22Rv1 (cell line): ENCODE results near the gene FYB1.

ENCODE experiments used
- ZFX ChIP-seq: fragments of 450-650 bp; IDR thresholded peaks from 2 replicates; pipeline ENCODE4 v1.6.1; 2017; ENCODE audit warnings: antibody characterized with exemption, borderline replicate concordance
- TF ChIP-seq, protein P1 (sequence below): fragments of 450-650 bp; IDR thresholded peaks from 2 replicates; pipeline ENCODE4 v1.5.1; 2017; ENCODE audit warnings: mild to moderate bottlenecking

DNA sequence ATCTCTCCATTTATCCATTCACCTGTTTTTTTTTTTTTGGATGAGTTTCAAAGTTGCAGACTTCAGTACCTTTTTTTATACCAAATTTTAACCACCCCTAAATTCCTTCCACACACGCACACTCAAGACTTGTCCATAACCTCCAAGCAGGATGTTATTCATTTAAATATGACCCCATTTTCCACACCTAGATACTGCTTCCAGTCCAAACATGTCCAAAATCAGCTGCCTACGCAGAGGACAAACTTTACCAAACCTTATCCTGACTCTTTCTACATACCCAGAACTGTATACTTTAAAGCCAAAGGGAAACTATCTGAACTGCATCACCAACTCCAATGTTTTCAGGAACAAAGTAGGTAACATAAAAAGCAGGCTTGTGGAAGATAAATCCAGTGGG is 36.0 kb upstream of the FYB1 start:
- TF ChIP-seq, protein P1, sequence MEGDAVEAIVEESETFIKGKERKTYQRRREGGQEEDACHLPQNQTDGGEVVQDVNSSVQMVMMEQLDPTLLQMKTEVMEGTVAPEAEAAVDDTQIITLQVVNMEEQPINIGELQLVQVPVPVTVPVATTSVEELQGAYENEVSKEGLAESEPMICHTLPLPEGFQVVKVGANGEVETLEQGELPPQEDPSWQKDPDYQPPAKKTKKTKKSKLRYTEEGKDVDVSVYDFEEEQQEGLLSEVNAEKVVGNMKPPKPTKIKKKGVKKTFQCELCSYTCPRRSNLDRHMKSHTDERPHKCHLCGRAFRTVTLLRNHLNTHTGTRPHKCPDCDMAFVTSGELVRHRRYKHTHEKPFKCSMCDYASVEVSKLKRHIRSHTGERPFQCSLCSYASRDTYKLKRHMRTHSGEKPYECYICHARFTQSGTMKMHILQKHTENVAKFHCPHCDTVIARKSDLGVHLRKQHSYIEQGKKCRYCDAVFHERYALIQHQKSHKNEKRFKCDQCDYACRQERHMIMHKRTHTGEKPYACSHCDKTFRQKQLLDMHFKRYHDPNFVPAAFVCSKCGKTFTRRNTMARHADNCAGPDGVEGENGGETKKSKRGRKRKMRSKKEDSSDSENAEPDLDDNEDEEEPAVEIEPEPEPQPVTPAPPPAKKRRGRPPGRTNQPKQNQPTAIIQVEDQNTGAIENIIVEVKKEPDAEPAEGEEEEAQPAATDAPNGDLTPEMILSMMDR: no peak
- TF ChIP-seq ZFX: no peak
